NCI-H2196 (cell line): Measurements from ENCODE around the gene MAMDC4.
A peak's percentile ranks its signal among the peaks of the same experiment; 100 is the strongest.
"Not testable (repeated sequence)": the region's sequence is repeated elsewhere in the genome, so short reads cannot be mapped to it uniquely, and the experiment has no call there.

Source experiments
- DNase-seq: peaks from one replicate; lab custom pipeline; 2025; ENCODE audit not compliant: unreplicated experiment; lab: John Stamatoyannopoulos, UW

The MAMDC4 gene

DNA sequence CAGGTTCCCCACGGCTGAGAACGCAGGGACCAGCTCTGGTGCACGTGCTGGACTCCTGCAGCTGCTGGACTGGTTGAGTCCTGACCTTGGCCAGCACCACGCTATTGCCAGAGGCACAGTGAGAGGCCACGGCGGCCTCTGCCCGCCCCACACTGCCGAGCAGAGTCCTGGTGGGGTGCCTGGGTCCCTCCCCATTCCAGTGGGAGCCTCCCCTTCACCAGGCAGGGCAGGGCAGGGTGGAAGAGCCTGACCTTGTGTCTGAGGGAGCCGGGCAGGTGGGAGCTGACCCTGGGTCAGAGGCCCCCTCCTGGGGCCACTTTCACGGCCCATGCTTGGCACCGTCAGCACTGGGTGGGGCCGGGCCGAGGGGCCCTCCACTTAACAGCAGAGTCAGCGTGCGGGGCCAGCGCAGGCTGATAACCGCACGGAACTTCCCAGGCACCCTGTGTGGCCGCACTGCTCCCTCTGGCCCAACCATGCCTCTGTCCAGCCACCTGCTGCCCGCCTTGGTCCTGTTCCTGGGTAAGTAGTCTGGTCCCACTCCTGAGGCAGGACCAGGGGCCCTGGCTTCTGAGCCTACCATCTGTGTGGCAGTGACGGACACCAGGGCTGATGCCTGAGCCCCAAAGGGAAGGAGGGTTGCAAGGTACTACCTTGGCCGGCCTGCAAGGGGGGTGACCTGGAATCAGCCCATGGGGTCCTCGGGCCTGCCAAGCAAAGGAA, at the start of gene MAMDC4:
TSS of gene MAMDC4 (plus strand) at position 406 of the 723 bp plus-strand sequence. CDS start at position 477, 71 bp downstream.
- no peak for DNase-seq

DNA sequence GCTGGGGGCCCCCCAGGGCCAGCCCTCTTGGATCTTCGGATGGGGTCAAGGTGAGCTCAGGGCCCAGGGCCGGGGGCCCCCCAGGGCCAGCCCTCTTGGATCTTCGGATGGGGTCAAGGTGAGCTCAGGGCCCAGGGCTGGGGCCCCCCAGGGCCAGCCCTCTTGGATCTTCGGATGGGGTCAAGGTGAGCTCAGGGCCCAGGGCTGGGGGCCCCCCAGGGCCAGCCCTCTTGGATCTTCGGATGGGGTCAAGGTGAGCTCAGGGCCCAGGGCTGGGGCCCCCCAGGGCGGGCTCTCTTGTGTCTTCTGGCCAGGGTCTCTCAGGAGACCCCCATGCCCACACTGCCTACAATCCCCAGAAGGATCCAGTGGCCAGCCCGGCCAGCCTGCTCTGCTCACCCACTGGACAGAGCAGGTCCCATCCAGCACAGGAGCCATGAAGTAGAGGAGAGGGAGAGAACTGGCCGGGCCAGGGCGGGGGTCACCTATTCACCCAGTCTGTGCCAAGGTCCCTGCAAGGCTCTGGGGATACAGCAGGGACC, 49.1 kb upstream of the MAMDC4 start:
- DNase-seq: not testable (repeated sequence)

DNA sequence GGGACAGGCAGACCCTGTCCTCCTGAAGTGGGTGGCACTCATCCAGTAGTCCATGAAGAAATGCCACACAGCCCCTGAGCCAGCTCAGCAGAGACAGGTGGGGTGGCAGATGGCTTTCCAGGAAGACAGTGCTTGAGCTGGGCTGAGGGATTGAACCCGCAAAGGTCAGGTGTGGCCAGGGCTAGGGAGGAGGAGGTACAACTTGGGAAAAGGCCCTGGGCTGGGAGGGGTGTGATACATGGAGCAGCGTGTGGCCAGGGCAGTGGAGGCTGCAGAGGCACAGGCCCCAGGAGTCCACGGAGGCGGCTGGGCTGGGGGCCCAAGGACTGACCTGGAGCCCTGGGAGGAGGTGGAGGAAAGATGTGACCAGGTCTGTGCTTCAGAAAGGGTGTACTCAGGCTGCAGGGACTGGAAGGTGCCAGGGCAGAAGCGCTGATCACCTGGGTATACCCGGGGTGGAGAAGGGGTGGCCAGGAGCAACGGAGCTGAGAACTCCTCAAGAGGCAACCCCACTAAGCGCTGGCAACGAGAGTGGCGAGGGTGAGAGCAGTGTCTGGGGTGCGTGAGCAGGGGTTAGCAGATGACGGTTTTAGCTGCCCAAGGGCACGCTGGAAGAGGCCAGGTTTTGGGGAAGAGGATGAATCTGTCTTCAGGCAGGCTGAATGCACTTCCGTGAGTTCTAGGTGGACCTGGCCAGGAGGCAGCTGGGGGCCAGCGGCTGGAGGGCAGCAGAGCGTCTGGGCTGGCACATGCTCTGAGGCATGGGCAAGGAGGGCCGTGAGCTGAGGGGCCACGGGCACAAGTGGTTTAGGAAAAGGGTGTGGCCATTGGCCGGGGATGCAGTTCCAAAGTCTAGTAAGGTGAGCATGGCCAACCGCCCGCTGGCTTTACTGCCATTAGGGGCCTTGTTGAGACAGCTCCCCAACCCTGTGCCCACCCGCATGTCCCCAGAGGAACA, 48.3 kb upstream of the MAMDC4 start:
- no peak for DNase-seq

DNA sequence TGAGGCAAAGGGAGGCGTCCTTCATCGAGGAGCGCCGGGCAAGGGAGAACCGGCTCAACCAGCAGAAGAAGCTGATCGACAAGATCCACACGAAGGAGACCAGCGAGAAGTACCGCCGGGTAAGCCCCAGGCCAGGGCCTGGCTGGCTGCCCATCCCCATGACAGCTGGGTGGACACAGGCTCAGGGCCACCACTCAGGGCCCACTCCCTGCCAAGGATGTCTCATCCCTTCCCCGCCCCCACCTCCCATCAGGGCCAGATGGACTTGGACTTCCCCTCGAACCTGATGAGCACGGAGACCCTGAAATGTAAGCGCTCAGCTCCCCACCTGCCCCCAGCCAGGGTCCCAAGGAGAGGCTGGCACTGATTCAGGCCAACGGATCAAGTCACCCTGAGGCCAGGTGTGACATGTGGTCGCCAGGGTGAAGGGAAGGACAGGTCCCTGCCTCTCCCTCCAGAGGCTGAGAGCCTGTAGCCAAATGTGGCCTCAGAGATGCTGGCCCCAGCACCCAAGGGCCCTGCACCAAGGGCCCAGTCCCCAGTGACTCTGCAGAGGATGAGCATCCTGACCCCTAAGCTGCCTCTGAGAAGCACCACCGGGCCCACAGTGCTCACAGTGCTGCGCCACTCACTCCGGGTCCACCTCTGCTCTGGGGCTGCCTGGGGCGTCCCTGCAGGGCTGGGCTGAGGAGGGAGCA, 47.5 kb upstream of the MAMDC4 start:
- no peak for DNase-seq

DNA sequence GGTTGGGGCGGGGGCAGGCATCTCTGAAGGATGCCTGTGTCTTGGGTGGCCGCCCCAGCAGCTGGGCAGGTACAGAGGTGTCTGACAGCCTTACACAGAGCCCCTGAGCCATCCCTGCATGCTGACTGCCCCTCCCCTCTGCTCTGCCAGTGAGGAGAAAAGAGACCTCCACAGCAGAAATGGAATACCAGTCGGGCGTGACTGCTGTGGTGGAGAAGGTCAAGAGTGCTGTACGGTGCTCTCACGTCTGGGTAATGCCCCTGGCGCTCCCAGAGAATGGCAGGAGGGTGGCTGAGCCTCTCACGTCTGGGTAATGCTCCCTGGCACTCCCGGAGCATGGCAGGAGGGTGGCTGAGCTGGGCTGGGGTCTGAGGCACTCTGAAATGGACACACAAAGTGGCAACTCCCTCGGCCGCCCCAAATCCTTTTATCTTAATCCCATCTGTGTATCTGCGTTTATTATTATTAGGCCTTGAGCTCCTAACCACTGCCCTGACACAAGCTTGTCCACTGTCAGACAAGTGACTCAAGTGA, 46.9 kb upstream of the MAMDC4 start:
- DNase-seq: no peak

DNA sequence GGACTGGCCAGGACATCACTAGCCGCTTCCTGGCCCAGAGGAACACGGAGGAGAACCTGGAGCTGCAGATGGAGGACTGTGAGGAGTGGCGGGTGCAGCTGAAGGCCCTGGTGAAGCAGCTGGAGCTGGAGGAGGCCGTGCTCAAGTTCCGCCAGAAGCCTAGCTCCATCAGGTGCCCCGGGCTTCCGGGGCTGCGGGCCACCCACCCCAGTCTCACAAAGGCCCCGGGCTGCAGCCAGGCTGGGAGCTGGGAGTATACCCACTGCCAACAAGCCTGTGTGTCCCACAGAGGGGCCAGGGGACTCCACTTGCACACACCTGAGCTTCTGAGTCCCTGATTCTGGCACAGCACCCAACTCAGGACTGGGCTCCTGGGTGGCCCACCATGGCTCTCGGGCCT, 46.1 kb upstream of the MAMDC4 start:
- DNase-seq: no peak

DNA sequence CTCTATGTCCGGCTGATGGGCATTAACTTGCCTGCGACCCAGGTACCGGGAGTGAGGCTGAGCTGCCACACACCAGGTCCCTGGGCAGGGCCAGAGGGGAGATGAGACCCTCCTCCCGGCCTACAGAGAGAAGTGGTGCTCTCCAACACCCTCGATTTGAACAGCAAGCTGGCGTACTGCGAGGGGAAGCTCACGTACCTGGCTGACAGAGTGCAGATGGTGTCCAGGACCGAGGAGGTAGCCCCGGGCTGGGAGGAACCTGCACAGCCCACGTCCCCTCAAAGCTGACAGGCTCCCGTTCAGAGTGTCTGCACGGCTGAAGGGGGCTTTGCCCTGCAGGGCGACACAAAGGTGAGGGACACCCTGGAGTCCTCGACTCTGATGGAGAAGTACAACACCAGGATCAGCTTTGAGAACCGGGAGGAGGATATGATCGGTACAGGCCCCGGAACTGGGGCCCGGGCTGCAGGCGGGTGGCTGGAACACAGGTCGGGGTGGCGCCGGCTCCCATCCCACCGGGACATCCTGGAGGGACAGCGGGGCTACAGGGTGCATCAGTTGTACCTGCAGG, 45.4 kb upstream of the MAMDC4 start:
- DNase-seq: no peak

DNA sequence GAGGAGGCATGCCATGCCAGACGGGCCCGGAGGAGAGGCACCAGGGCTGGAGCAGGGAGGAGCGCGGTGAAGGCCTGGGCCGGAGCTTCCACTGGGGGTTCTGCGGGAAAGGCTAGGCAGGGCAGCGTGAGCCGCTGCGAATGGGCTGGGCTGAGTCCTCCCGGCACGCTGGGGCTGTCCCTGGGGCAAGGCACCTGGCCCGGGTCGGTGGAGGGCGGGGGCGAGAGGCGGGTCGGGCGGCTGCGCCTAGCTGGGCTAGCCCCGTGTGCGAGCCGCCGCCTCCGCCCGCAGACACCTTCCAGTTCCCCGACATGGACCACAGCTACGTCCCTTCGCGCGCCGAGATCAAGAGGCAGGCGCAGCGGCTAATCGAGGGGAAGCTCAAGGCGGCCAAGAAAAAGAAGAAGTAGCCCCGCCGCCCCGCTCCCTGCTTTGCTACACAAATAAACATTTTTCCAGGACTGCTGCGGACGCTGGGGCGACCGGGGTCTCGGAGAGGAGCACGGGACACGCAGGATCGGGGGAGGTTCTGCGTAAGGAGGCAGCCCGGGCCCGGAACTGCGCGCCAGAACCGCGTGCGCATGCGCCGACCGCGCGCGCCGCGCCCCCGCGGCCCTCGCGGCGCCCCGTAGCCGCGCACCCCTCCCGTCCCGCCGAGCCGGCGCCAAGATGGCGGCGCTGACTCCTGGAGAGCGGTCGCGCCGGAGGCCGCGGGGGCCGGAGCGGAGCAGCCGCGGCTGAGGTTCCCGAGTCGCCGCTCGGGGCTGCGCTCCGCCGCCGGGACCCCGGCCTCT, 44.7 kb upstream of the MAMDC4 start, which contains the start of gene RABL6:
TSS of gene RABL6 (plus strand) at position 668 of the 794 bp plus-strand sequence. CDS start 249 bp downstream, outside the sequence.
- DNase-seq: peak; percentile 82

DNA sequence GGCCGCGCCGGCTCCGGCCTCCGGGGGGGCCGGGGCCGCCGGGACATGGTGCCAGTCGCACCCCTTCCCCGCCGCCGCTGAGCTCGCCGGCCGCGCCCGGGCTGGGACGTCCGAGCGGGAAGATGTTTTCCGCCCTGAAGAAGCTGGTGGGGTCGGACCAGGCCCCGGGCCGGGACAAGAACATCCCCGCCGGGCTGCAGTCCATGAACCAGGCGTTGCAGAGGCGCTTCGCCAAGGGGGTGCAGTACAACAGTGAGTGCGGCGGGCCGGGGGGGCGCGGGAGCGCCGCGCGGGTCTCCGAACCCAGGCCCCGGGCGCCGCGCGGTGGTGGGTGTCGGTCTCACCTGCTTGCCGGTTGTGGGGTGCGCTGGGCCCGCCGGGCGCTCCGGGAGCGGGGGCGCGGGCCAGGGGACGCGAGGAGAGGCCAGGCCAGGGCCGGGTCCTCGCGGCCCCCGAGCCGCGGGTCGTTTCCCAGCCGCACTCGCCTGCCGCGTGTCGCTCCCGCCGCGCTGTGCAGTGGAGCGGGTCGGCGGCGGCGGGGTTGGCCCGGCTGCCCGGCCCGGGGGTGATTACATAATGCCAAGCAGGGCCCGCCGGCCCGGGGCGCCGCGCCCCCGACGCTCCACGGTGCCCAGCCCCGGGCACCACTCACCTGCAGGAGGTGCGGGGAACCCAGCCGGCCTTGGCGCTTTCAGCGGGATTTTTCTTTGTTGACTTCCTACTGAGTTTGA, 43.9 kb upstream of the MAMDC4 start:
- DNase-seq: no peak

DNA sequence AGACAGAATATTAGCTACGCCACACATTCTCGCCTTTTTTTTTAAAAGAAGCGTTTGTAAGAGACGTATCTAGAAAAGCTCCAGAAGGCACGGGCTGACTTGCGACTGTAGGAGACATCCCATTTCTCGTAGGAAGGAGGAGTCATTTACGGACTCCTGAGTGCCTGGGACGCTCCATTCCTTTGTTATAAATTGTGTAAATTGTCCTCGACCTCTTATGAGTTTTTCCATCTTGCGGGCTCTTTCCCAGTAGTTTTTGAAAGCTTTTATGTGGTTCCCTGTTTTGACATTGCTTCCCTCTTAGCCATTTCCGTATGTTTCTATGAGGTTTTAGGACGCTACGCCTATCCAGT, 43.4 kb upstream of the MAMDC4 start:
- no peak for DNase-seq

DNA sequence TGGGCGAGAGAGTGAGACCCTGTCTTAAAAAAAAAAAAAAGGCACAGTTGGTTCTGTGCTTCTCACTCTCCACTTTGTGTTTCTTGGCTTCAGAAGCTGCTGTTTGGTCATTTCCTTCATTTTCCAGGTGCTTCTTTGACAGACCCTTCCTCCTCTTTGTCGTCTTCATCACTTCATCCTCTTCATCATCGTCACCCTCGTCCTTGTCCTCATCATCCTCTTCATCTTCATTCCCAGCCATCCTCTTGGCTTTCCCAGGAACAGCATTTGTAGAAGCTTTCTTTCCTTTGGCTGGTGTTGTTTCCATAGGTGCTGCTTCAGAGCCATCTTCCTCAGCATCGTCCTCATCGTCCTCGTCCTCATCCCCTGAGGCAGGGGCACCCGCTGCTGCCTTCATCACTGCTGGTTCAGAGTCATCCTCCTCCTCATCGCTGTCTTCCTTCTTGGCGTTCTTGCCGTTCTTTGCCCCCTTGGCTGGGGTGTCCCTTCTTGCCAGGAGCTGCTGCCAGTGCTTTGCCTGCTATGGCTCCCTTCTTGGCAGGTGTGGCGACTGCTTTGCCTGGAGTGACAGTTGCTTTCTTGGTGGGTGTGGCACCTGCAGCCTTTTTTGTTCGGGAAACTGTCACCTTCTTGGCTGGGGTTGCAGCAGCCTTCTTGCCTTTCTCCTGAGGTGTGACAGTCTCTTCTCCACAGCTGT, 37.3 kb upstream of the MAMDC4 start:
- no peak for DNase-seq

DNA sequence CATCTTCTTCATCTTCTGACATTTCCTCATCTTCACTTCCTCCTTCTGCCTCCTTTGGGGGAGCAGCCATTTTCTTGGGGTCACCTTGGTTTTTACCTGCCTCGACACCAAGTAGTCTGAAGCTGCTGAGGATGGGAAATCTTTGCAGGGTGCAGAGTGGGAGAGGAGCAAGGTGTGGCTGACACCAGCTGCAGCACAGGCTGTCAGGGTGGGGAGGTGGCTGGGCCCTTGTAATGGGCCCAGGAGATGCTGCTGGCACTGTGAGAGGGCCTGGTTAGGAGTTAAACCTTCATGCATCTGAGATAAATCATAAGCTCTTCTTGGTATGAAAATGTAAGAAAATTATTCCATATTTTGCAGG, 36.7 kb upstream of the MAMDC4 start:
- DNase-seq: no peak

DNA sequence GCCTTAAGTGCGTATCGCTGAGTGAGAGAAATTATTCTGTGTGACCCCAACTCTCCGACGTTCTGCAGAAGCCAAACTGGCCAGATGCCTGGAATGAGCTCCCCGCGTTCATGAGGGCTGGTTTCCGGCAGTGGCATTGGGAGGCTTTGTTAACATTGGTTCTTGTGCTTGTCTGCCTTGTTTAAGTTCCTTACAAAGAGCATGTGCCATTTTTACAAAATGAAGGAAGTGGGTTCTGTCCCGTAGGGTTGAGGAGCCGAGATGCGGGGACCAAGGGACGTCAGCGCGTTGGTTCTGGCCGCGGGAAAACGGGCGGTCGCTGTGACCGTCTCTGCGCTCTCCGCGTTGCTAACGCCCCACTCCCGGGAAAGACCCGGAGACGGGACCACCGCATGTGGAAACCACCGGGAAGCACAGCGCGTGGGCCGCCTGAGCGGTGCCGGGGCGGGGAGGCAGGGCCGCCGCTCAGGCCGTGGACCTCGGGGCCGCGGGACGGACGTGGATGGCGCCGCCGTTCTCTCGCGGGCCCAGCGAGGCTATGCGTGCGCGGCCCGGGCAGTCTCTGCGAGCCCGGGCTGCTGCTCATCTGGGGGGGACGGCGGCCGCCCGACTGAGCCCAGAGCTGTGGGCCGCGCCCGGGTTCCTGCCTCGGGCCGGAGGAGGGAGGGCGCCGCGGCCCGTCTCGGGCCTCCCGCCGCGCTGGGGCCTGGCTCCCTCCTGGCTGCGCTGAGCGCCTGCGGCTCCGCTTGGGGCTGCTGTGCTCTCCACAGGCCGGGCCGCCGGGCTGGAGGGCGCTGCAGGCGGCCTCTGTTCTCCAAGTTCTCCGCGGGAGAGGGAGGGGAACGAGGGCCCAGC, 30.9 kb upstream of the MAMDC4 start:
- no peak for DNase-seq

DNA sequence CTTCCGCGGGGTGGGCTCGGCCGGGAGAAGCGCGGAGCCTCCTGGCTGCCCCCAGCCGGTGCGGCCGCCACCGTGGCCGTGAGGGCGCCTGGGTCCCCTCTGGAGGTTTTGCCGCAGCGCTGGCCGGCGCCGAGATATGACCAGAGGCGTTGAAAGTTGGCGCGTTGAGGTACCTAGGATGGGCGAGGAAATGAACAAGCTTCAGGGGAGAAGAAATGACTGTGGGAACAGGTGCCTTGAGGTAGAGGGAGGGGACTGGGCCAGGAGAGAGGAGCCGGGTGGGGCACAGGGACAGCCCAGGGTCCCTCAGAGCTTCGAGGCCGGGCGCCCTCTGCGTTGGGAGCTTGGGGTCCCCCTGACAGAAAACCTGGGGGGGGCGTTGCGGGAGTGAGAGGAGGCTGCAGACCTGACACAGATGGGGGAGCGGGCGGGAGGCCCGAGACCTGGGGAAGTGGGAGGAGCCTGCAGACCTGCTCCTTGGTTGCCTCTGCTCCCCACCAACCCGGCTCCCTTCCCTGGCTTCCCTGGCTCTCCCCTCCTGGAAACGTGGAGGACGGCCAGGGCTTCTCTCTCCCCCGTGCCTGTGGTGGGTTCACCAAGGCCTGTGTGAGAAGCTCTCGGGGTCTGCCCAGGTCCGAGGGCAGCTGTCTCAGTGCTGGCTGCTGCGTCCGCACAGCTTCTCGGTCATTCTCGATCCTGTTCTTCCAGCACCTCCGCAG, 30.2 kb upstream of the MAMDC4 start:
- DNase-seq: no peak

DNA sequence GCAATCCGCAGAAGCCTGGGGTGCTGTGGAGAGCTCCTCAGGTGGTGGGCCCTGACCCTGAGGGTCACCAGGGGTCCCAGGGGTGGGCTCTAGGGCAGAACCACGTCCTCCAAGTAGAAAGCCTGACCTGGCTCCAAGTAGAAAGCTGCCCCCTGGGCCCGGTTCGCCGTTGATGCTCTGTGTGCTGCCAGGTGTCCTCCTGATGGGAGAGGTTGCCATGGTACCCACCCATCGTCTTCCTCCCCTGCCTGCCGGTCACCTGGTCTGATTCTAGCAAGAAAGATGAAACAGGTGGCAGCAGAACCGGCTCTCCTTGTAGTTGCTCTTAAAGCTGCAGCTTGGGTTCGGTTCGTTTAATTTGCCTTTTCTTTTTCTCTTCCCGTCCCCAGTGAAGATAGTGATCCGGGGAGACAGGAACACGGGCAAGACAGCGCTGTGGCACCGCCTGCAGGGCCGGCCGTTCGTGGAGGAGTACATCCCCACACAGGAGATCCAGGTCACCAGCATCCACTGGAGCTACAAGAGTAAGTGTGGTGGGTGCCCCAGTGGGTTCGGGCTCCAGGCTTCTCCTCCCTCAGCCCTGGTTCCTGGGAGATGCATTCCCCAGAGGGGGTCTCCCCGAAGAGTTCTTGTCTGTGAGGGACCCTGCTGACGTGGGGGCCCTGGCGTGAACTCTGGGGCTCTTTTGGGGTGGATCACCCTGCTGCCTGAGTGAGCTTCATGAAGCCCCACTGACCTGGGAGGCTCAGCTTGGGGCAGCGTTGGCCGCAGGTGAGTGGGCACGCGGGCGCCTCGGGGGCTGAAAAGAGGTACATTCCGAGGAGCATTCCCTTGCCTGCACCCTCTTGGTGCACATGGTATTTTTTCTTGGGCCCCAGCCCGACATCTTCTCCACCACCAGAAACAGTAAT, 28.8 kb upstream of the MAMDC4 start:
- DNase-seq: no peak
